Measurements from ENCODE around the gene KLRC1.
"Not testable (repeated sequence)": the region's sequence is repeated elsewhere in the genome, so short reads cannot be mapped to it uniquely, and the experiment has no call there.

Gene KLRC1

DNA sequence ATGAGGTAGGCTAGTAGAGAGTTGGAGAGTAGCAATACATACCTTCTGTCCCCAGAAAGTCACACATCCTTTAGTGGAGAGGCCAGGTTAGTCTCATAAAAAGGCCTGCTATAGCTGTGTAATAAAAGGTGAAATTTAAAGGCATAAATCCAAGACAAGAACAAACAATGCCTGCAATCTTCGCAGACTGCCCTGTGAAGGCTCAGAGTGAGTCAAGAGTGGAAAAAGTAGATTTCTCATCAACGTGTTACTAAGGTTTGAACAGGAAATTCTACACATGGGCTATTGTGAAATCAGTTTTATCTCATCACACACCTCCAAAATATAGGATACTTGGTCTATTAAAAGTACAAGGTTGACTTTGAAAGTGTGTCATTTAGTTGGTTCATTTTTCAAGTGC is at the start of gene KLRC1:
KLRC1 (minus strand) TSS at position 222 of the 400 bp plus-strand sequence. CDS start 2,221 bp downstream, outside the sequence.
- no peak for DNase-seq

DNA sequence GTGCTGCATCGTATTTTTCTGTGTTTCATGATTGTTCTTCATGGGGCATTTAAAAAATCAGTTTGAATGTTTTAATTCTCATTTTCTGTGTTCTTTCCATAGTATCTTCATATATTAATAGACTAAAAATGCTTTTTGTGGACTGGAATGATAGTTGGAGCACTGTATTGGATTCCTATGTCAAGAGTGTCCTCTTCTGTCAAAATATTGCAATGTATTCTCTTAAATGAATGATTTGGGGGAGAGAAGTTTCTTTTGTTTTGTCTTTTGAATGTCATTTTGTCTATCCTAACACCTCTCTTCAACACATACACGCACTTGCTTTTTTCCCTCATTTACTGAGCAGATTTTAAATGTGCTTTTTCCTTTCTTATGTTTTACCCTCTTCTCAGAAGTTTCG is 47.9 kb upstream of the KLRC1 start:
- no peak for DNase-seq

DNA sequence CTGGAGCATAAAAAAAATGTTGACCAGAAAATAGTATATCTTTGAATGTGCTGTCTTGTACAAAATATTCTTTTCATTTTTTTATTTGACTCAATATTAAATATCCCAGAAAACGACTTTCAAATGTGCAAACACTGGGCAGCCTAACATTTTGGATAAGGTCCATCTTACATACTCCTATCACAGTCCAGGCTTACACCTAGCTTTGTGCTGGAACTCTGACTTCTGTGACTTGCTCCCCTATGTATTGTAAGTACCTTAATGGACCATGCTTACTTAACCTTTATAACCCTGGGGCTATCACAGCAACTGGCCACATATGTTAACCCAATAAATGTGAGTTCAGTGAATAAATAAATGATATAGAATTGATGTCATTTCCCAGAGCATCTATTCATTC is 44.9 kb upstream of the KLRC1 start:
- no peak for DNase-seq

DNA sequence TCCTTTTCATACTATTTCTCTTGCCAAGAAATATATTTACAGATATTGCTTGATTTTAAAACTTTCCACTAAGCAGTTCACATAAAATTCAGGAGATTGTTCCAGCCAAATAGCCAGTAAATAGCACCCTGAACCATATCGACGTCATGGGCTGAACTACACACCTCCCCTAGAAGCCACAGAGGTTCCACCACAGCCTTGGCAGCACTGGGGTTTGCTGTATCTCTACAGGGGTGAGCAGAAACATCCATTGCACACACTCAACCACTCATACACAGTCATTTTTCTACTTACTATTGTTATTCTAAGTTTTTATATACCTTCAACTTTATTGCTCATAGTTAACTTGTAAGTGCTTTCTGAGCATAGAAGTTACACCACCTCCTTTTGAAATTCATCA is 44.4 kb upstream of the KLRC1 start:
- DNase-seq: no peak

DNA sequence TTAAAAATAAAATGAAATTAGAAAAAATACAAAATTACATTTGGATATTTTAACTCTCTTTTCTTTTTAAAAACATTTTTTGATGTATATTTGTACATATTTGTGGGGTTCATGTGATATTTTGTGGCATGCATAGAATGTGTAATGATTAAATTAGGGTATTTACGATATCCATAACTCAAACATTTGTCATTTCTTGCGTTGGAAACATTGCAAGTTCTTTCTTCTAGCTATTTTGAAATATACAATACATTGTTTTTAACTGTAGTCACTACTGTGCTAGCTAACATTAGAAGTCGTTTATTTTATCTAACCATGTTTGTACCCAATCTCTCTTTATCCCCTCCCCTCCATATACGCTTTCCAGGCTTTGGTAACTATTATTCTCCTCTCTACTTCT is 38.6 kb upstream of the KLRC1 start:
- DNase-seq: no peak

DNA sequence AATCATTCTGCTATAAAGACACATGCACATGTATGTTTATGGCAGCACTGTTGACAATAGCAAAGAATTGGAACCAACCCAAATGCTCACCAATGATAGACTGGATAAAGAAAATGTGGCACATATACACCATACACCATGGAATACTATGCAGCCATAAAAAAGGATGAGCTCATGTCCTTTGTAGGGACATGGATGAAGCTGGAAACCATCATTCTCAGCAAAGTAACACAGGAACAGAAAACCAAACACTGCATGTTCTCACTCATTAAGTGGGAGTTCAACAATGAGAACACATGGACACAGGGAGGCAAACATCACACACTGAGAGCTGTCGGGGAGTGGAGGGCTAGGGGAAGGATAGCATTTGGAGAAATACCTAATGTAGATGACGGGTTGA is 34.2 kb upstream of the KLRC1 start:
- not testable (repeated sequence) for DNase-seq

DNA sequence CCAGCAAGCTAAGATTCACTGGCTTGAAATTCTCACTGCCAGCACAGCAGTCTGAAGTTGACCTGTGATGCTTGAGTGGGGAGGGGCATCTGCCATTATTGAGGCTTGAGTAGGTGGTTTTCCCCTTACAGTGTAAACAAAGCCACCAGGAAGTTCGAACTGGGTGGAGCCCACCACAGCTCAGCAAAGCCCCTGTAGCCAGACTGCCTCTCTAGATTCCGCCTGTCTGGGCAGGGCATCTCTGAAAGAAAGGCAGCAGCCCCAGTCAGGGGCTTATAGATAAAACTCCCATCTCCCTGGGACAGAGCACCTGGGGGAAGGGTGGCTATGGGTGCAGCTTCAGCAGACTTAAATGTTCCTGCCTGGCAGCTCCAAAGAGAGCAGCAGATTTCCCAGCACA is 28.7 kb upstream of the KLRC1 start:
- not testable (repeated sequence) for DNase-seq

DNA sequence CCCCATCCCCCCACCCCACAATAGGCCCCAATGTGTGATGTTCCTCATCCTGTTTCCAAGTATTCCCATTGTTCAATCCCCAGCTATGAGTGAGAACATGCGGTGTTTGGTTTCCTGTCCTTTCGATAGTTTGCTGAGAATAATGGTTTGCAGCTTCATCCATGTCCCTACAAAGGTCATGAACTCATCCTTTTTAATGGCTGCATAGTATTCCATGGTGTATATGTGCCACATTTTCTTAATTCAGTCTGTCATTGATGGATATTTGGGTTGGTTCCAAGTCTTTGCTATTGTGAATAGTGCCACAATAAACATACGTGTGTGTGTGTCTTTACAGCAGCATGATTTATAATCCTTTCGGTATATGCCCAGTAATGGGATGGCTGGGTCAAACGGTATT is 19.6 kb upstream of the KLRC1 start:
- DNase-seq: not testable (repeated sequence)

DNA sequence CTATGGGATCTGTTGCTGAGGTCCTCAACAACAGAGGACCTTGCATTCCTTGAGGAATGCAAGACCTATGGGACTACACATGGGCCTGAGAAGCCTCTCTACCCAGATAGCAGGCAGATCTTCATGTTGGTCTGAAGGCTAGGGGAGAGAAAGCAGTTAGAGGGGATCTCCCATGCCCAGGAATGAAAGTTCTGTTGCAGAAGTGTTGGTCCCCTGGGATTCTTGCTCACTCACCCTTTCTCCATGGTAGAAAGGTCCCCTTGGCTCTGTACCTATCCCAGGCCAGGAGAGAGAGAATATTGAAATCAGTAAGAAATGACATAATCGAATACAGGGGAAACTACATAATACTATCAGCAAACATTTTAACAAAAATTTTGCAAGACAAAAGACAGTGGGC is 16.5 kb upstream of the KLRC1 start:
- DNase-seq: no peak

DNA sequence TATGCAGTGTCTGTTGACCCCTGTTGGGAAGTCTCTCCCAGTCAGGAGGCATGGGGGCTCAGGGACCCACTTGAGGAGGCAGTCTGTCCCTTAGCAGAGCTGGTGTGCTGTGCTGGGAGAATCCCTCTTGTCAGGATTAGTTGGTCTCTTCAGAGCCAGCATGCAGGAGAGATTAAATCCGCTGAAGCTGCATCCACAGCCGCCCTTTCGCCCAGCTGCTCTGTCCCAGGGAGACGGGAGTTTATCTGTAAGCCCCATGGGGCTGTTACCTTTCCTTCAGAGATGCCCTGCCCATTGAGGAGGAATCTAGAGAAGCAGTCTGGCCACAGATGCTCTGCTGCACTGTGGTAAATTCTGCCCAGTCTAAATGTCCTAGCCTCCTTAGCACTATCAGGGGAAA is 13.1 kb upstream of the KLRC1 start:
- DNase-seq: no peak

DNA sequence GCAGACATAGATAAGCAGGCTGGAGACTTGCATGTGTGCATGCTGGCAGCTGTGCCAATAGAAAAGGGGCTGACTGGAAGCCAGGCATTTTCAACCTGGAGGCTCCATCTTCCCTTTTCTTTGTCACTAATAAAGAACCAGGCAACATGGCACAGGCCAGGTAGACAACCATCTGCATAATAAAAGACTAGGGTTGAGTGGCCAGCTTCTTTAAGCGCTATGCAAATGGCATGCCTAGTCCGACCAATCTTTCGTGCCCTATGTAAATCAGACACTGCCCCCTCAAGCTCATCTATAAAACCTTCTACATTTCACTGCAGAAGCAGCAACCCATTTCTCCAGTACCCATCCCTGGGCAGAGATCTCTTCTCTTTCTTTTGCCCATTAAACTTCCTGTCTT is 4.6 kb upstream of the KLRC1 start:
- DNase-seq: no peak

DNA sequence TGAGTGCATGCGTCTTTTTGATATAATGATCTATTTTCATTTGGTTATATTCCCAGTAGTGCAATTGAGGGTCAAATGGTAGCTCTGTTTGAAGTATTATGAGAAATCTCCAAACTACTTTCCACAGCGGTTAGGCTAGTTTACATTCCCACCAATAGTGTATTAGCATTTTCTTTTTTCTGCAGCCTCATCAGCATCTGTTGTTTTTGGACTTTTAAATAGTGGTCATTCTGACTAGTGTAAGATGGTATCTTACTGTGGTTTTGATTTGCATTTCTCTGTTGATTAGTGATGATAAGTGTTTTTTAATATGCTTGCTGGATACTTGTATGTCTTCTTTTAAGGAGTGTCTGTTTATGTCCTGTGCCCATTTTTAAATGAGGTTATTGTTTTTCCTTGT is 3.7 kb upstream of the KLRC1 start:
- no peak for DNase-seq

DNA sequence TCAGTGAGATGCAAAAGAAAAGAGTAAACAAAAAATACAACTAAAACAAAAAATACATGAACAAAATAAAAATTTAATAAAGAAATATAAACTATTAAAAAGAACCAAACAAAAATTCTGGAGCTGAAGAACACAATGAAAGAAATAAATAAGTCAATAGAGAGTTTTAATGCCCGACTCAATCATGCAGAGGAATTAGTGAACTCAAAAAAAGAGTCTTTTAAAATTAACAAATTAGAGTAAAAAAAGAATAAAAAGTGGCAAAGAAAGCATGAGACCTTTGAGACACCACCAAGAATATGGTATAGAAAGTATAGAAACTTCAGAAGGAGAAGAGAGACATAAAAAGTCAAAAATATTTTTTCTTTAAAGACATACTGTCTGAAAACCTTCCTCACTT is 2.6 kb upstream of the KLRC1 start:
- DNase-seq: no peak

DNA sequence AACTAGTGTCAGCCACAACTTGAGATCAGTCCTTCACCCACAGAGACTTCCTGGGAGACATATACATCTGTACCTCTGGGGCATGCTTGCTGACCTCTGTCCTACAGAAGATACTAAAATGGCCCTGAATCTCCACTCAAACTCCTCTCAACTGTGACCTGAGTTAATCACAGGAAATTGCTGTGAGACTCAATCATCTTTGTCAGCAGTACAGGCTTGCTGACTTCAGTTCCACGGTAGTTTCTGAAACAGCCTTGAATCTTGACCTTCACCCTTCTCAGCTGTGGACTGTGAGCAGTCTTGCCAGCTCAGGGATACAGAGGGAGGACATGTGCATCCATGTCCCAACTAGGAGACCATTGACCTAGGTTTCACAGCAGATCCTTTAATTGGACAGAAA is 1.4 kb upstream of the KLRC1 start:
- DNase-seq: no peak

DNA sequence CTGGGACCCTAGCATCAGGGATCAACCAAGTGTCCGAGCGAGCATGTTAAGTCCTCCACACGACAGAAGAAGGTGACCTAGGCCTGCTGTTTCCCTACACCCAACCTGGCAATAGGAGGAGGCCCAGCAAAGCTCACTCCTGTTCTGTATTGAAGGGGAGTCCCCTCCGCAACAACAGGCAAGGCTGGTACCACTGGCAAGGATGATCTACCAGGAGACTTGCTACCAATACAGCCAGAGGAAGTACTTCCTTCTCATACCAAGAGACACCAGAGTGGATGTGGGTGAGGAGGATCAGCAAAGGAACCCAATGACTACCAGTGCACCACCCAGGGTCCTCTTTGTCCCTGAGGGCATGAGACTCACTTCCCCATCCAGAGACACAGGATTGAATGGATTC is 4.9 kb downstream of the KLRC1 start:
- no peak for DNase-seq

DNA sequence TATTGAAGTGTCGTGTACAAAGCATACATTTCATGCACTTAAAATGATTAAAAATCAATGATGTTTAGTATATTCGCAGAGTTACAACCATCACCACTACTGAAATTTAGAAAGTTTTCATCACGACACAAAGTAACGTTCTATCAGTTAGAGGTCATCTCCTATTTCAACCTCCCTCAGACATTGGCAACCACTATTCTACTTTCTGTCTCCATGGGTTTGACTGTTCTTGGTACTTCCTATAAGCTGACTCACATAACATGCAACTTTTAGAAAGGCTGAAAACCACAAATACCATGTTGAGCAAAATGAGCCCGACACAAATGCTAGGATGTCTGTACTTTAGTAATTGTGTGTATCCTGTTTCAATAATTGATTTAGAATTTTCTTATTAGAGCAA is 7.1 kb downstream of the KLRC1 start:
- not testable (repeated sequence) for DNase-seq

DNA sequence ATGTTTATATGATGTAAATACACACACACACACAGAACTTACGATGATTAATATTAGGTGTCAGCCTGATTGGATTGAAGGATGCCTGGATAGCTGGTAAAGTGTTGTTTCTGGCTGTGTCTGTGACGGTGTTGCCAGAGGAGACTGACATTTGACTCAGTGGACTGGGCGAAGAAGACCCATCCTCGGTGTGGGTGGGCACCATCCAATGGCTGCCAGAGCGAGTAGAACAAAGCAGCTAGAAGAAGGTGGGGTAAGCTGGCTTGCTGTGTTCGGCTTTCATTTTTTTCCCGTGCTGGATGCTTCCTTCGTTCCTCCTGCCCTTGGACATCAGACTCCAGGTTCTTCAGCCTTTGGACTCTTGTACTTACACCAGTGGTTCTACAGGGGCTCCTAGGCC is 12.0 kb downstream of the KLRC1 start:
- not testable (repeated sequence) for DNase-seq

DNA sequence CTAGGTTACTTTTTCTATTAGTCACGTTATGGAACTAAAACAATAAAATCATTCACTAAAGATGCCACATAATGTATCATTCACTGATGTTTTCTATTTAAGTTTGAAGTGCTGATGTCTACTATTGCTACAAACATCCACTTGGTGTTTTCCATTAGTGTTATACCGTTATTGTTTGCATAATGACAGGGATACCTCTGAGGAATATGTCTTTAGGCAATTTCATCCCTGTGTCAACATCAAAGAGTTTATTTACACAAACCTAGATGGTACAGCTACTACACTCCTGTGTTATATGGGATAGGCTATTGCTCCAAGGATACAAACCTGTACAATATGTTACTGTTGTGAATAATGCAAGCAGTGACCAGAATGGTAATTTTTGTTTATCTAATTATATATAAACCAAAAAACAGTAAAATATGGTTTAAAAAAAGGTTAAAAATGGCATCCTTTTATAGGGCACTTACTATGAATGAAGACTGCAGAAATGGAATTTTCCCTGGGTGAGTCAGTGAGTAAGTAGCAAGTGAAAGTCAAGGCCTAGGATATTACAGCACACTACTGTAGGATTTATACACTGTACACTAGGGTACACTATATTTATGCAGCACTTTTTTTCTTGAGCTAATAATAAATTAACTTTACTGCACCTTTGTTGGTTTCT is 13.4 kb downstream of the KLRC1 start:
- DNase-seq: not testable (repeated sequence)

DNA sequence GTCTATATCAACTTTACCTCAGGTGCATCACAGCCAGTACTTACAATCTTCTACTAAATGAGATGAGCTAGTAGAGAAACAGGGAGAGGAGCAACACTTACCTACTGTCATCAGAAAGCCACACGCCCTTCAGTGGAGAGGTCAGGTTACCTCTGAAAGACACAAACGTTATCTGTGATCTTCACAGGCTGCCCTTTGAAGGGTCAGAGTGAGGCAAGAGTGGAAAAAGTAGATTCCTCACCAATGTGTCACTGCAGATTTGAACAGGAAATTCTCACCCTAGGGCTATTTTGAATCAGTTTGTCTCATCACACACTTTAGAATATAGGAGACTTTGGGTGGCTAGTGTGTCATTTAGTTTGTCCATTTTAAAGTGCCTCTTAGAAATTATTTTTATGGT is 15.6 kb downstream of the KLRC1 start:
- not testable (repeated sequence) for DNase-seq

DNA sequence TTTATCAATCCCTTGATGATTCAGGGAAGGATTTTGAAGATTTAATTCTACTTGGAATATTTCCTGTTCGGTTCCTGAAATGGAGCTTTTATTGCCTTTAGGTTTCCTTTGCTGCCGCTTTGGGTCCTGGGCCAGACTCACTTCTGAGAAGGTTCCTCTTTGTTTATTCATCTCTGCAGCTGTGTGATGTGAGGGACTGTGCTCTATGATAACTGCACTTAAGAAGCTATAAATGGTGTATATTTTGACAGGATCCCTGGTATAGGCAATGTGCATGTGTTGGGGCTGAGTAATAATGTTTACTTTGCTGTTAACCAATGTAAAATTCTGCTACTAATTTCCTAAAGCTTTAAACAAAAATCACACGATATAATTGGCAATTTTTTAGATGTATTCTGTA is 17.4 kb downstream of the KLRC1 start, which contains the start of gene KLRC2:
KLRC2 (minus strand) TSS at position 195 of the 400 bp plus-strand sequence; CDS start at position 171, 24 bp downstream.
- not testable (repeated sequence) for DNase-seq

DNA sequence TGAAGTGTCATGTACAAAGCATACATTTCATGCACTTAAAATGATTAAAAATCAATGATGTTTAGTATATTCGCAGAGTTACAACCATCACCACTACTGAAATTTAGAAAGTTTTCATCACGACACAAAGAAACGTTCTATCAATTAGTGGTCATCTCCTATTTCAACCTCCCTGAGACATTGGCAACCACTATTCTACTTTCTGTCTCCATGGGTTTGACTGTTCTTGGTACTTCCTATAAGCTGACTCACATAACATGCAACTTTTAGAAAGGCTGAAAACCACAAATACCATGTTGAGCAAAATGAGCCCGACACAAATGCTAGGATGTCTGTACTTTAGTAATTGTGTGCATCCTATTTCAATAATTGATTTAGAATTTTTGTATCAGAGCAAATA is 22.6 kb downstream of the KLRC1 start:
- not testable (repeated sequence) for DNase-seq

DNA sequence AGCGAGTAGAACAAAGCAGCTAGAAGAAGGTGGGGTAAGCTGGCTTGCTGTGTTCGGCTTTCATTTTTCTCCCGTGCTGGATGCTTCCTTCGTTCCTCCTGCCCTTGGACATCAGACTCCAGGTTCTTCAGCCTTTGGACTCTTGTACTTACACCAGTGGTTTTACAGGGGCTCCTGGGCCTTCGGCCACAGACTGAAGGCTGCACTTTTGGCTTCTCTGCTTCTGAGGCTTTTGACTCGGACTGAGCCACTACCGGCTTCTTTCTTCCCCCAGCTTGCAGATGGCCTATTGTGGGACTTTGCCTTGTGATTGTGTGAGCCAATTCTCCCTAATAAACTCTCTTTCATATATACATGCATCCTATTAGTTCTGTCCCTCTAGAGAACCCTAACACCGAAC is 27.2 kb downstream of the KLRC1 start:
- not testable (repeated sequence) for DNase-seq

DNA sequence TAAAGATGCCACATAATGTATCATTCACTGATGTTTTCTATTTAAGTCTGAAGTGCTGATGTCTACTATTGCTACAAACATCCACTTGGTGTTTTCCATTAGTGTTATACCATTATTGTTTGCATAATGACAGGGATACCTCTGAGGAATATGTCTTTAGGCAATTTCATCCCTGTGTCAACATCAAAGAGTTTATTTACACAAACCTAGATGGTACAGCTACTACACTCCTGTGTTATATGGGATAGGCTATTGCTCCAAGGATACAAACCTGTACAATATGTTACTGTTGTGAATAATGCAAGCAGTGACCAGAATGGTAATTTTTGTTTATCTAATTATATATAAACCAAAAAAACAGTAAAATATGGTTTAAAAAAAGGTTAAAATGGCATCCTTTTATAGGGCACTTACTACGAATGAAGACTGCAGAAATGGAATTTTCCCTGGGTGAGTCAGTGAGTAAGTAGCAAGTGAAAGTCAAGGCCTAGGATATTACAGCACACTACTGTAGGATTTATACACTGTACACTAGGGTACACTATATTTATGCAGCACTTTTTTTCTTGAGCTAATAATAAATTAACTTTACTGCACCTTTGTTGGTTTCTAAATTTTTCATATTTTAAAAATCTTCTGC is 28.8 kb downstream of the KLRC1 start:
- not testable (repeated sequence) for DNase-seq

DNA sequence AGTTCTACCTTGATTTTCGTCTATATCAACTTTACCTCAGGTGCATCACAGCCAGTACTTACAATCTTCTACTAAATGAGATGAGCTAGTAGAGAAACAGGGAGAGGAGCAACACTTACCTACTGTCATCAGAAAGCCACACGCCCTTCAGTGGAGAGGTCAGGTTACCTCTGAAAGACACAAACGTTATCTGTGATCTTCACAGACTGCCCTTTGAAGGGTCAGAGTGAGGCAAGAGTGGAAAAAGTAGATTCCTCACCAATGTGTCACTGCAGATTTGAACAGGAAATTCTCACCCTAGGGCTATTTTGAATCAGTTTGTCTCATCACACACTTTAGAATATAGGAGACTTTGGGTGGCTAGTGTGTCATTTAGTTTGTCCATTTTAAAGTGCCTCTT is 31.0 kb downstream of the KLRC1 start:
- DNase-seq: not testable (repeated sequence)

DNA sequence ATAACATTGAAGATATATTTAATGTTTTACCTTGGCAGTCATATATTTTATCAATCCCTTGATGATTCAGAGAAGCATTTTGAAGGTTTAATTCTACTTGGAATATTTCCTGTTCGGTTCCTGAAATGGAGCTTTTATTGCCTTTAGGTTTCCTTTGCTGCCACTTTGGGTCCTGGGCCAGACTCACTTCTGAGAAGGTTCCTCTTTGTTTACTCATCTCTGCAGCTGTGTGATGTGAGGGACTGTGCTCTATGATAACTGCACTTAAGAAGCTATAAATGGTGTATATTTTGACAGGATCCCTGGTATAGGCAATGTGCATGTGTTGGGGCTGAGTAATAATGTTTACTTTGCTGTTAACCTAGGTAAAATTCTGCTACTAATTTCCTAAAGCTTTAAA is 32.8 kb downstream of the KLRC1 start, which contains the start of gene KLRC3:
KLRC3 (minus strand) TSS at position 262 of the 400 bp plus-strand sequence; CDS start at position 217, 45 bp downstream.
- DNase-seq: not testable (repeated sequence)

Measured in NCI-H1436 (cell line).